HG03469 (cell line): ENCODE results near the gene OPTC.
"Not testable (repeated sequence)": the region's sequence is repeated elsewhere in the genome, so short reads cannot be mapped to it uniquely, and the experiment has no call there.

Experiments used
- ATAC-seq: cut with Tn5 transposase; IDR thresholded peaks from one replicate; pipeline ENCODE4 v1.9.1; 2021; ENCODE audit warnings: mild to moderate bottlenecking, moderate library complexity, moderate number of reproducible peaks; ENCODE audit not compliant: unreplicated experiment

Gene OPTC

DNA sequence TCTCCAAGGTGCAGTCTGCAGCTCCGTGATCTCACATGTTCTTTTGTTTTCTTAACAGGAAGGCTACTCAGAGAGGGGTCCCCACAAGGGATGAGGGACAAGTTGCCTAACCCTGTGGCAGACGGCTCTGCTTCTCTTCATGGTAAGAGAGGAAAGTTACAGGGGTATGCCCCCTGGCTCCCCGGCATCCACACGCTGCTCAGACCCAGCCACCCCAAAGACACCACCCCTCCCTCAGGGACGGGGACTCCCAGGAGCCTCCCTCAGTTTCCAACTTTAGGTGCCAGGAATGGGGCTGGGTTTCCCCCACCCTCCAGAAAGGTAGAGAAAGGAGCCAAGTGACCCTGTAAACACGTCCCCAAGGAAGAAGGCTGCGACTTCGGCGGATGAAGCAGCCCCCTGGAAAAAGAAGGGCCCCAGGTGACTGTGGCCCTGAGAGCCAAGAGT, 19.7 kb downstream of the OPTC start:
- no peak for ATAC-seq

DNA sequence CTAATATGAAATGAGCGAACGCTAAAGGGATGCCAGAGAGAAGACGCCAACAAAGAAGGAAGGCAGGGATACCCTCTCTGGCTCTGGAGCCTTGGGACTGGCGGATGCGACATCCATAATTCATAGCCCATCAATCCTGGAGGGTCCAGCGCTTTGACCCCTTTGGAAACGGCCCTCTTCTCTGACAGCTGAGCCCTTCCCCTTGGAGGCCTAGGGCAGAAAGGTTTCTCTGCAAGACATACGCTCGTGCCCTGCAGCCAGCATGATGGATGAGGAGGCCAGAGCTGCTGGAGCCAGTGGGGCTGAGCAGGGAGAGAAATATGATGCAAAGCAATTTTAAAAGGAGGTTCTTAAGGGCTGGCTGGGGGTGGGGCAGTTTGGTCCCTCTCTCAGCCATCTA, 22.2 kb downstream of the OPTC start:
- ATAC-seq, result no peak

DNA sequence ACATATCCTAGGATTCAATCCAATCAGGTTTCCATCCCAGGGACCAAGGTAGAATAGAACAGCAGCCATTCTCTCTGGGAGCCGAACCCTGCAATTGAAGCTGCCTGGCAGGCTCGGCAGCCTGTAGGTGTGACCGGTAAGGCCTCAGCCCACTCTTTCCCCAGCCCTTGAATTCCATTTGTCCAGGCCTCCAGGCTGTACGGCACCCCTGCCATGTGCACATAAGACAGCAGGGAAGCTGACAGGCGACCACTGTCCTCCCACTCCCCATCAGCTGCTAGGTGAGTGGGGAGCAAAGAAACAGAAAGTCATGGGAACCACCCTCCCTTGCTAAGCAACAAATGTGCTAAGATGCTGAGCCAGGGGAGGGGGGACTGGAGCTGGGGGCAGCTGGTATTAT, 23.0 kb downstream of the OPTC start:
- no peak for ATAC-seq

DNA sequence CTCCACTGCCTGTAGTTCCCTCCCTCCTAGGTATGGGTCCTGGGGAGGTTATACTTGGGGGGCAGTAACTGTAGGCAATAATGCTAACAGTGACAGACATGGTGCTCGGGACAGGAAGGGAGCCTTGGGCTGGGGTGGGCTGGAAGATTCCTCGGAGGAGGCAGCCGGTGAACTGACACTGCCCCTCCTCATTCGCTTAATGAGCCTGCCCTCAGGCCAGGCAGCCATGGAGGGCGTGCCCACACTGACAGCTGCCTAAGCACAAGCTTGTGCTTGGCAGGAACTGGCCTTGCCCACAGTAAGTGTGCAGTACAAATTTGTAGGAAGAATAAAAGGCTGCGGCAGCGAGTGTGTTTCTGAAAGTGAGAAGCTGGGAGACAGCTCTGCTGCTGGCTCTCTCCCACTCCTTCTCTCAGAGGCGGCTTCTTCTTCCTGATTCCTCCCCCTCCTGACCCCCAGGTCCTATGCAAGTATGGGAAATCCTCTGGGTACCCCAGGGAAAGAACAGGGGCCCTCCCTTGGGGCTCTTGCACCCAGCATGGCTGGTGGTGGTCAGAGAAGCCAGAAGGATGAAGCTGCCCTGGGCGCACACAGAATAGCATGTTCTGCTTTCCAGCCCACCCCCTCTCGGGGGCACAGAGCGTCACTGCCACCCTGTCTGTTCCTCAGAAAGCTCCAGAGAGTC, 23.6 kb downstream of the OPTC start:
- ATAC-seq, result no peak

DNA sequence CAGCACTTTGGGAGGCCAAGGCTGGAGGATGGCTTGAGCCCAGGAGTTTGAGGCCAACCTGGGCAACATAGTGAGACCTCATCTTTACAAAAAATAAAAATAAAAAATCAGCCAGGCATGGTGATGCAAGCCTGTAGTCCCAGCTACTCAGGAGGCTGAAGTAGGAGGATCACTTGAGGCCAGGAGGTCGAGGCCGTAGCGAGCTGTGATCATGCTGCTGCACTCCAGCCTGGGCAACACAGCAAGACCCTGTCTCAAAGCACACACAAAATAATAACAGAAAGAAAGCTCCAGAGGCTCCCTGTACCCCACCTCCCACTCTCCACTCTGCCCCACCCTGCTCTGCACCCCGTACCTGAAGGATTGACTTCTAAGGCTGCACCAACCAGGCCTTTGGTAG, 24.2 kb downstream of the OPTC start:
- not testable (repeated sequence) for ATAC-seq

DNA sequence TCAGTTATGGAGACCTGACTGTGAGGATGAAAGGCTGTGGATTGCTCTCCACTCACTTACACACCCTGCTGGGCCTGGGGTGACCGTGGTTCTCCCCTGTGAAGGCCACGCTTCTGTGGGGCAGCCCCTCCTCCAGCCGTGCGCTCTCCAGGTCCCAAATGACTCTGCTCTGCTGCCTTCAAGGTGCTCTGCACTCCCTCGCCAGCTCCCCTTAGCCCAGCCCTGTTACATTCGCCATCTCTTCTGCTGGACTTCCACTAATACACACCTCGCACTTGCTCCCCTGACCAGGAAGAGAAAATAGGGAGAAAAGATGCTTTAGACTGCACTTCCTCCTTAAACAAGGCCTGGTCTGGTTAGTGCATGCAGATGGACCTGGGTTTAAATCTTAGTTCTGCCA, 24.6 kb downstream of the OPTC start:
- ATAC-seq, result no peak

DNA sequence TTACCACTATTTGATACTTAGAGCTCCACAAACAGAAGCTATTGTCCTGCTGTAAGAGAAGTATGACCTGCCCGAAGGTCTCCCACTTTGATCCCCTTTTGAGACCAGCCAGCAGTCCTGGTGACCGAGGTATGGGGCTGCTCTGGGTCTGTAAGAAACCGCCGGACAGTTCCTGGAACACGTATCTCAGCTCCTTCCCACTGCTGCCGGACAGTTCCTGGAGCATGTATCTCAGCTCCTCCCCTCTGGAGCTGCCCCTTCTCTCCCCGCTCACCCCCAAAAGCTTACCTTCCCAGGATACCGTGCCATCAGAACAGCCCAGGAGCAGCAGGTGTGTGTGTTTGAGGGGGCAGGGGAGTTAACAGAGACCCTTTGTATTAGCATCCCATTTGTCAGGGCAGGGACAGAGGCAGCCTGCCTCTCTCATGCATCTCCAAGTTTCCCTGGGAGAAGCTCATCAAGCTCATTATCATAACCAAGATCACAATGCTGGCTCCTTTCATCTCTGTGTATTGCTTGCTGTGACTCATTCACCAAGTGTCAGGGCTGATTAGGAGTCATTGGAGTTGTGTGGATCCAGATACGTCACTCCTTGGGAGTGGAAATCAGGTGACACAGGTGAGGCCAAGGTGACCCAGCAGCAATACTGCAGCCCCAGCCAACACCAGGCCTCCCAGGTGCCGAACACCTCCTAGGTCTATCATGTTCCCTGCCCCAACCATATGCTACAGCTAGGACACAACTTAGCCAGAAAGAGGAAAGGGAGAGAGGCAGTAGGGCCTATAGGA, 25.3 kb downstream of the OPTC start:
- ATAC-seq, result no peak

DNA sequence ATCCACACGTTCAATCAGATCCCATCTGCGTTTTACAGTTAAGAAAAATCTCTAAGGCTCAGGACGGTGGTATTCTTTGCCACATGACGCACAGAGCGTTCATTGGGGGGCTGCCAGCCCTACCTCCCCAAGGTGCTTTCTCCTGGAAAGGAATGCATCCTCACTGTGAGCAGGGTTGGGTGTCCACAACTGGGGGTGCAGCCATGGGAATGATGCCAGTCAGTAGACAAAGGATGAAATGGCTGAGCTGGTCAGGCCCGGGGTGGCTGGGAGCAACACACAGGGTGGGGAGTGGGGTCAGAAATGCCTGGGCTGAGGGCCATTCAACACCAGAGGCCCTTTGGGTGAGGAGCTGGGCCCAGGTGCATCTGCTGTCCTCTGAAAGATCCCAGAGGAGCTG, 25.9 kb downstream of the OPTC start:
- ATAC-seq, result no peak

DNA sequence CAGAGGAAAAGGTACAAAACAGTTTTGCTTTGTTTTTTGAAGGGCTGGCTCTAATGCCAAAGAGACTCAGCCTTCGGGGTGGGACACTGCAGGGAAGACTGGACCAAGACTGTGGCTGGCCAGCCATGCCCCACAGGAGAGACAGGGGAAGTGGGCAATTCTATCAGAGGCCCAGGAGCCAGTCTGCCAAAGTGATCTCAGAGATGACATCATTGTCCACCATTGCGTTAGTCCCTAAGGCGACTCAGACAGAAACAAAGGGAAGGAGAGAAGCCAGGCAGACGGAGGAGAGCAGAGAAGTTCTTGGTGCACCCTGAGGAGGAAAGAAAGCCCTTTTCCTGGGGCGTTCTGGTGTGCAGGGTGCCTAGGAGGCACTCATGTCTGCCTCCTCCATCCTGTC, 26.4 kb downstream of the OPTC start:
- ATAC-seq, result no peak

DNA sequence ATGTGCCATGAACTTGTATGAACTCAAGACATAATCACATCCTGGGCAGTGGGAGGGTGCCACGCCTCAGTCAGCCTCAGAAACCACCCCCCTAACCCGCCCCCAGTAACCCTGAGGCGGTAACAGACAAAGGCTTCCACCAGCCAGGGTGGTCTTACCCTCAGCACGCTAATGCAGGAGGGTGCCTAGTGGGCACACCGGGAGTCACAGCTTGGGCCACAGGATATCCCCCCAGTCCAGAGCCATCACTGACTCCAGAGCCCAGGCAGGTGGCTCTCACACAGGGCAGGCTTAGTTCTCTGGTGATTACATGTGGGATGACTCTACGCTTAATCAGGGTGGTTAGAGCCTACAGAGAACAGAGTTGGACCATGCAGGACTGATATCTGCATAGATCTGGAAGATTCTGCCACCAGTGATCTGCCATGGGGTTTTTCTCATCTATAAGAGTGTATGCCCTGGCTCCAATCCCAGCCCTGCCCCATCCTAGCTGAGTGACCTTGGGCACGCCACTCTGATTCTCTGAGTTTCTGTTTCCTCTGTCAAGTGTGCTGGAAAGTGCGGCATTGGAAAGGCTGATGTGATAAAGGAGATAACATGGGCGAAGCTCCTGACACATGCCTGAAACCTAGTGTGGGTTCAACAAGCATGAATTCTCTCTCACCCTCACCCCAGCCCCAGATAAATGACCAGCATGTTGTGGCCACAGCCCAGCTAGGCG, 27.3 kb downstream of the OPTC start:
- no peak for ATAC-seq

DNA sequence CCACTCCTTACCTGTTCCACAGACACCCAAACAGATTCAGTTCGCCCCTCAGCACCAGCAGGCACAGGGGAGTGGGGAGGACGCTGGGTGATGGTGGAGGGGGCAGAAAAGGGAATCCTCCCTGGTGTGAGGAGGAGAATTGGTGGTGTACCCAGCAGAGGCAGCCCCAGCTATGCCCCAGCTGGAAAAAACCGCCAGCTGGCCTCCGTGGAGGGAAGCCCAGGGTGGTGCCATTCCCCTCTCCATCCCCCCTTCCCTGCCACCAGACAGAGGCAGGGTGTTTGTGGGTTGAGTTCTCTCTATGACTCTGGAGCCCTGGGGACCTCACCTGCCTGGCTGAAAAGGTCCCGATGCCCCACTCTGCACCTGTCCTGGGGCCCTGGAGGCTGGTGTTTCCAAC, 27.9 kb downstream of the OPTC start:
- ATAC-seq, result no peak

DNA sequence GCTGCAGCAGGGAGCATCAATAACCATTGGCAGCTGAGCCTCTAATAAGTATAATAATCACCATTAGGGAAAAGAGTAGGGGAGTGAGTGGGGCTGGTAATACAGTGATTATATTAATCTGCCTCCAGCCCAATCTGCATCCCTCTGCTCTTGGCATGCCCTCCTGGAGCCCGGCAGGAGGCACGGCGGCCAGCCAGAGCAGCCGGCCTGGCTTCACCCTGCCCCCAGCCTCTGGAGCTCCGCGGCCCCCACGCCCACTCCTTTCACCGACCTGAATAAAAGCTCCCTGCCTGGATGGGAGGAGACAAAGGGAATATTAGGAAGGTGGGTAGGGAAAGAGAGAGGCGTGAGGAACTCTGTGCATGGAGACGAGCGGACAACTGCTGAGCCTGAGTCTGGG, 28.3 kb downstream of the OPTC start:
- no peak for ATAC-seq

DNA sequence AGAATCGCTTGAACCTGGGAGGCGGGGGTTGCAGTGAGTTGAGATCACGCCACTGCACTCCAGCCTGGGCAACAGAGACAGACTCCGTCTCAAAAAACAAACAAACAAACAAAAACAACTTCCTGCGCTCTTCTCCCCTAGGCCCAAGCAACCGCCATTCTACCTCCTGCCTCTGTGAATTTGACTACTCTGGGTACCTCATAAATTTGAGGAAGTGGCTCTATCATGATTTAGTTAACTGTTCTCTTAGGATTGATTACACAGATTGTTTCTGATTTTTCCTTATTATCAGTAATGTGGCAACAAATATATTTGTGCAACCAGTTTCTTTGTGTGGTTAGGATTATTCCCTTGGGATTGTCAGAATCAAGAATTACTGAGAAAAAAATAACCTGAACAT, 29.7 kb downstream of the OPTC start:
- ATAC-seq, result no peak

DNA sequence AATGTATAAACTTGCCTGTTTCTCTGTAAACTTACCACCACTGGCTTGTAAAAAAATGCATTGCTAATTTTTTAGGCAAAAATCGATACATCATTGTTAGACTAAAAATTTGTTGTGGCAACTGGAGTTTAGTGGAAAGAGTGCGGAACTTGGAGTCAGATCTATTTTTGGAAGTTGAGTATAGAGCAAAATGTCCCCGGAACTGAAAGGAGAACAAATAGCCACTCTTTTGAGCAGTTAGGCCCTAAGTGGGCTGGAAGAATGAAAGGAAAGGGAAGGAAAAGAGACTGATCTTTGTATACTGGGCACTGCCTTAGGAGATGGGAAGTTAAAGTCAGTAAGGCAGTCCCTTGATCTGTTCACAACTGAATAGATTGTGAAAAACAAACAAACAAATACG, 30.2 kb downstream of the OPTC start:
- no peak for ATAC-seq

DNA sequence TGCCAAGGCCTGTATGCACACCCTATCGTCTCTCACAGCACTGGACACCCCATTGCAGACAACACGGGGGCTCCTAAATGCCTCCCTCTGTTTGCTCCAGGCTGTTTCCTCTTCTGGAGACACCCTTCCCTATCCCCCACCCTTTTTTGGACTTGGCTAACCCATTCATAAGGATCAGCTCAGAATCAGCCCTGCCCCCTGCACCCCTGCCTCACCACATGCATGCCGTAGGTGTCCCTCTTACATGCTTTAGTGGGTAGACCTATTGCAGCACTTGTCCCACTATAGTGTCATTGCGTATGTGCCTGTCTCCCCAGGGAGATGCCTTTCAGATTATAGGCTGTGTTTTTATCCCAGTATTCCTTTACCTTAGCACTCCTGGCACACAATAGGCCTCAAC, 30.9 kb downstream of the OPTC start:
- ATAC-seq, result no peak

DNA sequence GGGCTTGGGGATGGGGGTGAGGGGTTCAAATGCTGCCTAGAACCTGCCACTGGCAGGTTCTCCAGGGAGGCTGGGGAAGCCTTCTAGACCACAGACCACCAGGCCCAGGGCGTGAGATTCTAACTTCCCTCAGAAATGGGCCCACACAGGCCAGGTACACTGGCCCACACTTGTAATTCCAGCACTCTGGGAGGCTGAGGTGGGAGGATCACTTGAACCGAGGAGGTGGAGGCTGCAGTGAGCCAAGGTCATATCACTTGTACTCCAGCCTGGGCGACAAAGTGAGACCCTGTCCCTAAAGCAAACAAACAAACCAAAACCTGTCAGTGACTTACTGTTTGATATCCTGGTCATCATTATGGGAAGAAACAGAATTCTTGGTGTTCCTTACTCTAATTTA, 31.7 kb downstream of the OPTC start:
- ATAC-seq, result no peak

DNA sequence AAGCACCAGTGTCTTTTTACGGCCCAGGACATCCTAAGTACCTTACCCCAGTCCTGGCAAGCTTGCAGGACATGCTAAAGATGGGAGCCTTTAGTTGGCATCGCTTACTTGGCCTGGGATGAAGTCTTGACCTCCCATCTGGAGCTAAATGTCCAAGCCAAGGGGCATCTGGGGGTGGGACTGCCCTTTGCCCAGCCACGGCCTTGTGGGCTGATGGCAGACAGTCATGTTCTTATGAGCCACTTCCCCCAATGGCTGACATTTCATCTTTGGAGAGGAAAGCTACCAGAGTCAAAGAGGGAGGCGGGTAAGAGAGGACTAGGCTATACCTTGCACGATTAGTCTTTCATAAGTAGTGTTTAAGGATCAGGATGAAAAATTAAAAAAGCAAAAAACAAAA, 32.2 kb downstream of the OPTC start:
- ATAC-seq, result no peak

DNA sequence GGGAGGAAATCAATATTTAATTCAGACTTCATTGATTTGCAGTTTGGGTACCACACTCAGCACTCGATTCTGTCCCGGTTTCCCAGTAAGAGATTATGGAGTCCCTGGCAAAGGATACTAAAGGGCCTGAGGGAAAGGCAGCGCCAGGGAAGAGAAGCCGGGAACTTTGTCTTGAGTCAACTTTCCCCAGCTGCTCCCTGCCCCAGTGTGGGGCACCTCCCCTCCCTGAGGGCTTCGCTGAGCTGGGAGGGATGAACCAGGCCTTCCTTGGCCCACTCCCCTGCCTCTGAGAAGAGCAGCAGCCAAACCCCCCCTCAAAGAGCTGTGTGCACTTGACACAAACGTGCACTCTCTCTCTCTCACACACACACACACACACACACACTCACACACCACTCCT, 32.6 kb downstream of the OPTC start:
- ATAC-seq, result no peak

DNA sequence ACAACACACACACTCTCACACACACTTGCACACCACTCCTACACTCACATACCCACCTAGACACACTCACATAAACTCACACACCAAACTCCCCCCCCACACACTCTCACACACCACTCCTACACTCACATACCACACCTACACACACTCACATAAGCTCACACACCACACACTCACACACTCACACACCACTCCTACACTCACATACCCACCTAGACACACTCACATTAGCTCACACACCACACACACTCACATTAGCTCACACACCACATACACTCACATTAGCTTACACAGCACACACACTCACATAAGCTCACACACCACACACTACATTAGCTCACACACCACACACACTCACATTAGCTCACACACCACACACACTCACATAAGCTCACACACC, 33.1 kb downstream of the OPTC start:
- ATAC-seq, result no peak

DNA sequence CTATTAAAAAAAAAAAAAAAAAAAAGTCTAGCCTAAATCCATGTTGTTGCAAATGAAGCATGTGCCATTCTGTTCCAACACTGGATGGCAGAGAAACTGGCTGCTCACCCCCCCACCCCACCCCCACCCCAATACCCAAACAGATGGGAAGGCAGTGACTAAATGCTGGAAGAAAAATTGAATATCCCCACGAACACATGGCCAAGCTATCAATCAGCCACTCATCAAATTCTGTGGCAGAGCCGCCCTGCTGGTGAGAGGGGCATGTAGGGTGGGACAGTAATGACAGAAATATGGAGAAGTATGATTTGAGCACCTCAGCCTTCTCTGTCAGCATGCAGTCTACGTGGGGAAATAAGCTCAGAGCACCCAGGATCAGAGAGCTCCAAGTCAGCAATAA, 34.1 kb downstream of the OPTC start:
- no peak for ATAC-seq

DNA sequence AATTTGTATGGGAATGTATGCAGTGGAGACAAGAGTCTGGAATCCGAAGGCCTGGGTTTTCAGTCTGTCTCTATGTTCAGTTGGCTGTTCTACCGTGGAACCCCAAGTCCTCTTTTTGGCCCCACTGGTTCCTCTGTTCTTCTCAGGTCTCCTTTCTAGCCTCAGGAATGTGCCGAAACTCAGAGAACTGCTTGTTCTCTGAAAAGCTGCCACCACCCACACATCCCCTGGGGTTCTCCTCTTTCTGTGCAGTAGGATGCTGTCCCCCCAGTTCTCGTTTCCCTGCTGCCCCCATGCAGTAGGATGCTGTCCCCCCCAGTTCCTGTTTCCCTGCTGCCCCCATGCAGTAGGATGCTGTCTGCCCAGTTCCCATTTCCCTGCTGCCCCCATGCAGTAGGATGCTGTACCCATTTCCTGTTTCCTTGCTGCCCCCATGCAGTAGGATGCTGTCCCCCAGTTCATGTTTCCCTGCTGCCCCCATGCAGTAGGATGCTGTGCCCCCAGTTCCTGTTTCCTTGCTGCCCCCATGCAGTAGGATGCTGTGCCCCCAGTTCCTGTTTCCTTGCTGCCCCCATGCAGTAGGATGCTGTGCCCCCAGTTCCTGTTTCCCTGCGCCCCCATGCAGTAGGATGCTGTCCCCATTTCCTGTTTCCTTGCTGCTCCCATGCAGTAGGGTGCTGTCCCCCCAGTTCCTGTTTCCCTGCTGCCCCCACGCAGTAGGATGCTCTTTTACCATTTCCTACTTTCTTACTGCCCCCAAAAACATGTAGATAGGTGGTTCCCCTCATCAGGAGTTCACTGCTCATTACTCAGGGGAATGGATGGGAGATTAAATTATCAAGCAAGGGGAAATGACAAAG, 35.3 kb downstream of the OPTC start:
- ATAC-seq, result no peak
